GM23338 (cell line): ENCODE measurements around the gene ANKH. TPM values are rescaled to one million over a fixed set of nuclear protein-coding genes. Genes with fewer than 3 reads are reported as not detected.

Experiments used
- ATAC-seq: fragments of 200-7000 bp; cut with Tn5 transposase; 3 replicates; pipeline ENCODE4 v1.9.1; 2020
- DNase-seq: peaks from one replicate; pipeline ENCODE4 v3.0.0-alpha.2; 2015; ENCODE audit warnings: low spot score
- H2AFZ ChIP-seq: fragments of 200-600 bp; sonication (generic); 2 replicates; pipeline ENCODE4 v1.8.0; 2016; ENCODE audit warnings: antibody characterized with exemption, mild to moderate bottlenecking, moderate library complexity
- H3F3A ChIP-seq: fragments of 200-600 bp; sonication (generic); replicated peaks from 2 replicates; pipeline ENCODE4 v1.8.0; 2017; ENCODE audit warnings: antibody characterized with exemption, mixed run types, low read depth
- H3K27ac ChIP-seq: fragments of 200-600 bp; sonication (generic); 2 replicates; pipeline ENCODE4 v1.6.1; 2016; ENCODE audit warnings: low read depth
- H3K27me3 ChIP-seq: fragments of 200-600 bp; sonication (generic); 2 replicates; pipeline ENCODE4 v1.8.0; 2016; ENCODE audit warnings: mild to moderate bottlenecking, mixed run types, moderate library complexity; ENCODE audit not compliant: insufficient read depth
- H3K36me3 ChIP-seq: fragments of 200-600 bp; sonication (generic); 2 replicates; pipeline ENCODE4 v1.8.0; 2016; ENCODE audit warnings: mild to moderate bottlenecking; ENCODE audit not compliant: insufficient read depth
- H3K4me1 ChIP-seq: fragments of 200-600 bp; sonication (generic); 2 replicates; pipeline ENCODE4 v1.8.0; 2016; ENCODE audit warnings: mild to moderate bottlenecking, moderate library complexity; ENCODE audit not compliant: insufficient read depth
- H3K4me2 ChIP-seq: fragments of 200-600 bp; sonication (generic); 2 replicates; pipeline ENCODE4 v1.7.1; 2017; ENCODE audit warnings: mixed run types
- H3K4me3 ChIP-seq: fragments of 200-600 bp; sonication (generic); 2 replicates; pipeline ENCODE4 v1.6.1; 2016; ENCODE audit warnings: mixed run types
- H3K79me2 ChIP-seq: fragments of 200-600 bp; sonication (generic); replicated peaks from 2 replicates; pipeline ENCODE4 v1.8.0; 2017; ENCODE audit warnings: mild to moderate bottlenecking; ENCODE audit not compliant: insufficient read depth
- H3K9me2 ChIP-seq: fragments of 200-600 bp; sonication (generic); 2 replicates; pipeline ENCODE4 v1.8.0; 2017; ENCODE audit not compliant: insufficient read depth
- H4K20me1 ChIP-seq: fragments of 200-600 bp; sonication (generic); replicated peaks from 2 replicates; pipeline ENCODE4 v1.8.0; 2017; ENCODE audit warnings: mild to moderate bottlenecking; ENCODE audit not compliant: insufficient read depth
- H3K27ac Mint-ChIP-seq: 2 replicates; pipeline ENCODE4 v1.8.0; 2020; ENCODE audit warnings: inconsistent platforms, mild to moderate bottlenecking, moderate library complexity, mixed read lengths
- H3K27me3 Mint-ChIP-seq: 3 replicates; pipeline ENCODE4 v1.8.0; 2022; ENCODE audit warnings: low read depth, mild to moderate bottlenecking, moderate library complexity, mixed read lengths, inconsistent platforms; ENCODE audit not compliant: insufficient read depth, poor library complexity
- H3K36me3 Mint-ChIP-seq: 3 replicates; pipeline ENCODE4 v1.8.0; 2021; ENCODE audit warnings: low read depth, mild to moderate bottlenecking, inconsistent platforms, moderate library complexity, mixed read lengths
- H3K4me1 Mint-ChIP-seq: 3 replicates; pipeline ENCODE4 v1.8.0; 2020; ENCODE audit warnings: mild to moderate bottlenecking, inconsistent platforms, mixed read lengths
- H3K4me3 Mint-ChIP-seq: 3 replicates; pipeline ENCODE4 v1.8.0; 2021; ENCODE audit warnings: moderate library complexity, mild to moderate bottlenecking, inconsistent platforms, mixed read lengths
- H3K9me3 Mint-ChIP-seq: 3 replicates; pipeline ENCODE4 v1.8.0; 2020; ENCODE audit warnings: moderate library complexity, mild to moderate bottlenecking, inconsistent platforms, mixed read lengths
- CREB1 ChIP-seq: fragments of 250-450 bp; sonication (Bioruptor Pico); IDR thresholded peaks from 2 replicates; pipeline ENCODE4 v1.5.0; 2020; ENCODE audit warnings: low read depth, mild to moderate bottlenecking, moderate library complexity
- EZH2 ChIP-seq: fragments of 200-600 bp; sonication (generic); IDR thresholded peaks from one replicate; pipeline ENCODE4 v1.8.0; 2017; ENCODE audit warnings: antibody characterized with exemption, mild to moderate bottlenecking, low read depth; ENCODE audit not compliant: unreplicated experiment
- EZH2phosphoT487 ChIP-seq: fragments of 200-600 bp; sonication (generic); IDR thresholded peaks from one replicate; pipeline ENCODE4 v1.8.1; 2018; ENCODE audit warnings: antibody characterized with exemption; ENCODE audit not compliant: unreplicated experiment
- JUNB ChIP-seq: IDR thresholded peaks from one replicate; pipeline ENCODE4 v1.6.1; 2016; ENCODE audit warnings: antibody characterized with exemption; ENCODE audit not compliant: unreplicated experiment
- NANOG ChIP-seq: IDR thresholded peaks from 2 replicates; pipeline ENCODE4 v1.6.1; 2016; ENCODE audit warnings: antibody characterized with exemption, borderline replicate concordance
- POLR2AphosphoS5 ChIP-seq: IDR thresholded peaks from 2 replicates; pipeline ENCODE4 v1.6.1; 2016; ENCODE audit warnings: antibody characterized with exemption, low read depth
- STAT1 ChIP-seq: IDR thresholded peaks from one replicate; pipeline ENCODE4 v1.6.1; 2016; ENCODE audit warnings: antibody characterized with exemption; ENCODE audit not compliant: unreplicated experiment
- ZNF114 ChIP-seq: fragments of 250-450 bp; sonication (Bioruptor Pico); IDR thresholded peaks from 2 replicates; pipeline ENCODE4 v1.5.0; 2020; ENCODE audit warnings: mild to moderate bottlenecking, moderate library complexity
- ZNF331 ChIP-seq: fragments of 250-450 bp; sonication (Bioruptor Pico); IDR thresholded peaks from 2 replicates; pipeline ENCODE4 v1.5.0; 2020; ENCODE audit warnings: low read depth, mild to moderate bottlenecking, moderate library complexity
- polyA plus RNA-seq: library from polyadenylated mRNA; unstranded; fragments of >200 nt; fragmentation: Nextera tagmentation; extraction: Ambion mirVana; gene quantifications from 2 replicates; pipeline ENCODE4 v1.2.1, GENCODE V29; 2016
- total RNA-seq: library from RNA; depleted of rRNA; stranded (reverse); fragments of >200 nt; shearing (Covaris generic); gene quantifications from 2 replicates; pipeline ENCODE4 v1.2.3, GENCODE V29; 2014
- TF ChIP-seq, protein P1 (sequence below): IDR thresholded peaks from one replicate; pipeline ENCODE4 v1.6.1; 2018; ENCODE audit warnings: antibody characterized with exemption; ENCODE audit not compliant: unreplicated experiment
- TF ChIP-seq, protein P2 (sequence below), 2 experiments: fragments of 200-600 bp in 1 of 2; sonication (generic) in 1 of 2; conservative IDR thresholded peaks; 2 replicates each; pipeline versions ENCODE4 v1.5.1 to v1.6.1; 2016 to 2017; ENCODE audit warnings: antibody characterized with exemption in 2 of 2, low read depth in 2 of 2, mild to moderate bottlenecking in 2 of 2, moderate library complexity in 1 of 2
- TF ChIP-seq, protein P3 (sequence below): IDR thresholded peaks from 2 replicates; pipeline ENCODE4 v1.6.1; 2016; ENCODE audit warnings: antibody characterized with exemption
- TF ChIP-seq, protein P4 (sequence below): fragments of 250-450 bp; sonication (Bioruptor Pico); IDR thresholded peaks from 2 replicates; pipeline ENCODE4 v1.5.0; 2020; ENCODE audit warnings: mild to moderate bottlenecking, moderate library complexity

ANKH gene
- total and polyA plus RNA-seq, 2 experiments from 2014 or later = 5.0 to 6.1 TPM

DNA sequence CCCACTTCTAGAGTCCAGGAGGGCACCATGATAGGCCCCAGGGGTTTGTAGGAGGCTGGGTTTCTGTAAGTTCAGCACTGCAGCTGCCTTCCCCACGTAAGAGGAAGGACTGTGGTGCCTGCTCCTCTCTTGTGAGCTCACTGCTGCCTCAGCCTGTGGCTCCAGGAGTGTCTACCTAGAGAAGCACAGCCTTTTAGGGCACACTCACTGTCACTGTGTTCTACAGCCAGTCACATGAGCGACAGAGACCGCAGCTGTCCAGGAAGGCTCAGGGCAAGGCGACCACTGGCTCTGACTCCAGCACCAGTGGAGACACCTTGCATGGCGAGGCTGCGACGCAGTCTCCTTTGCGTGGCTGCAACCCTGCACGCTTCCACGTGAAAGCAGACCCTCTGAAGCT, 134.3 kb downstream of the ANKH start:
- Histone ChIP-seq H3K27ac (no peak overlapping the region), H3K9me2 (no peaks in the 10 kb centered on the region), H3K27me3 (no peaks in the 10 kb centered on the region), H3K36me3 (no peaks in the 10 kb centered on the region), H4K20me1 (no peaks in the 10 kb centered on the region), H3K4me3 (no peak overlapping the region), H3F3A (no peaks in the 10 kb centered on the region), H3K4me1 (peaks cover 27% of the 10 kb centered on the region), H2AFZ (no peak overlapping the region), H3K4me2 (no peak overlapping the region), H3K79me2 (no peaks in the 10 kb centered on the region)
- Mint-ChIP-seq H3K27ac (no peak overlapping the region), H3K27me3 (peaks cover 8% of the 10 kb centered on the region), H3K4me3 (no peak overlapping the region), H3K4me1 (peaks cover 23% of the 10 kb centered on the region), H3K36me3 (0 out of 3 replicates have a peak, but pooled peaks cover 2% of the 10 kb centered on the region), H3K9me3 (no peaks in the 10 kb centered on the region)
- ATAC-seq = no peak
- TF ChIP-seq JUNB (no peak), CREB1 (CRISPR knock-in tag) (no peak), ZNF114 (CRISPR knock-in tag) (no peak), EZH2 (no peak), NANOG (no peak), POLR2AphosphoS5 (no peak), ZNF331 (no peak), EZH2phosphoT487 (no peak), STAT1 (no peak)
- TF ChIP-seq, protein P1, sequence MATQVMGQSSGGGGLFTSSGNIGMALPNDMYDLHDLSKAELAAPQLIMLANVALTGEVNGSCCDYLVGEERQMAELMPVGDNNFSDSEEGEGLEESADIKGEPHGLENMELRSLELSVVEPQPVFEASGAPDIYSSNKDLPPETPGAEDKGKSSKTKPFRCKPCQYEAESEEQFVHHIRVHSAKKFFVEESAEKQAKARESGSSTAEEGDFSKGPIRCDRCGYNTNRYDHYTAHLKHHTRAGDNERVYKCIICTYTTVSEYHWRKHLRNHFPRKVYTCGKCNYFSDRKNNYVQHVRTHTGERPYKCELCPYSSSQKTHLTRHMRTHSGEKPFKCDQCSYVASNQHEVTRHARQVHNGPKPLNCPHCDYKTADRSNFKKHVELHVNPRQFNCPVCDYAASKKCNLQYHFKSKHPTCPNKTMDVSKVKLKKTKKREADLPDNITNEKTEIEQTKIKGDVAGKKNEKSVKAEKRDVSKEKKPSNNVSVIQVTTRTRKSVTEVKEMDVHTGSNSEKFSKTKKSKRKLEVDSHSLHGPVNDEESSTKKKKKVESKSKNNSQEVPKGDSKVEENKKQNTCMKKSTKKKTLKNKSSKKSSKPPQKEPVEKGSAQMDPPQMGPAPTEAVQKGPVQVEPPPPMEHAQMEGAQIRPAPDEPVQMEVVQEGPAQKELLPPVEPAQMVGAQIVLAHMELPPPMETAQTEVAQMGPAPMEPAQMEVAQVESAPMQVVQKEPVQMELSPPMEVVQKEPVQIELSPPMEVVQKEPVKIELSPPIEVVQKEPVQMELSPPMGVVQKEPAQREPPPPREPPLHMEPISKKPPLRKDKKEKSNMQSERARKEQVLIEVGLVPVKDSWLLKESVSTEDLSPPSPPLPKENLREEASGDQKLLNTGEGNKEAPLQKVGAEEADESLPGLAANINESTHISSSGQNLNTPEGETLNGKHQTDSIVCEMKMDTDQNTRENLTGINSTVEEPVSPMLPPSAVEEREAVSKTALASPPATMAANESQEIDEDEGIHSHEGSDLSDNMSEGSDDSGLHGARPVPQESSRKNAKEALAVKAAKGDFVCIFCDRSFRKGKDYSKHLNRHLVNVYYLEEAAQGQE = no peak
- TF ChIP-seq, protein P2, sequence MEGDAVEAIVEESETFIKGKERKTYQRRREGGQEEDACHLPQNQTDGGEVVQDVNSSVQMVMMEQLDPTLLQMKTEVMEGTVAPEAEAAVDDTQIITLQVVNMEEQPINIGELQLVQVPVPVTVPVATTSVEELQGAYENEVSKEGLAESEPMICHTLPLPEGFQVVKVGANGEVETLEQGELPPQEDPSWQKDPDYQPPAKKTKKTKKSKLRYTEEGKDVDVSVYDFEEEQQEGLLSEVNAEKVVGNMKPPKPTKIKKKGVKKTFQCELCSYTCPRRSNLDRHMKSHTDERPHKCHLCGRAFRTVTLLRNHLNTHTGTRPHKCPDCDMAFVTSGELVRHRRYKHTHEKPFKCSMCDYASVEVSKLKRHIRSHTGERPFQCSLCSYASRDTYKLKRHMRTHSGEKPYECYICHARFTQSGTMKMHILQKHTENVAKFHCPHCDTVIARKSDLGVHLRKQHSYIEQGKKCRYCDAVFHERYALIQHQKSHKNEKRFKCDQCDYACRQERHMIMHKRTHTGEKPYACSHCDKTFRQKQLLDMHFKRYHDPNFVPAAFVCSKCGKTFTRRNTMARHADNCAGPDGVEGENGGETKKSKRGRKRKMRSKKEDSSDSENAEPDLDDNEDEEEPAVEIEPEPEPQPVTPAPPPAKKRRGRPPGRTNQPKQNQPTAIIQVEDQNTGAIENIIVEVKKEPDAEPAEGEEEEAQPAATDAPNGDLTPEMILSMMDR (conservative IDR thresholded peaks at IDR 0.05; ENCODE audit: low read depth in 2 of 2) = no peak
- TF ChIP-seq, protein P3, sequence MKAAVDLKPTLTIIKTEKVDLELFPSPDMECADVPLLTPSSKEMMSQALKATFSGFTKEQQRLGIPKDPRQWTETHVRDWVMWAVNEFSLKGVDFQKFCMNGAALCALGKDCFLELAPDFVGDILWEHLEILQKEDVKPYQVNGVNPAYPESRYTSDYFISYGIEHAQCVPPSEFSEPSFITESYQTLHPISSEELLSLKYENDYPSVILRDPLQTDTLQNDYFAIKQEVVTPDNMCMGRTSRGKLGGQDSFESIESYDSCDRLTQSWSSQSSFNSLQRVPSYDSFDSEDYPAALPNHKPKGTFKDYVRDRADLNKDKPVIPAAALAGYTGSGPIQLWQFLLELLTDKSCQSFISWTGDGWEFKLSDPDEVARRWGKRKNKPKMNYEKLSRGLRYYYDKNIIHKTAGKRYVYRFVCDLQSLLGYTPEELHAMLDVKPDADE = no peak
- TF ChIP-seq, protein P4, sequence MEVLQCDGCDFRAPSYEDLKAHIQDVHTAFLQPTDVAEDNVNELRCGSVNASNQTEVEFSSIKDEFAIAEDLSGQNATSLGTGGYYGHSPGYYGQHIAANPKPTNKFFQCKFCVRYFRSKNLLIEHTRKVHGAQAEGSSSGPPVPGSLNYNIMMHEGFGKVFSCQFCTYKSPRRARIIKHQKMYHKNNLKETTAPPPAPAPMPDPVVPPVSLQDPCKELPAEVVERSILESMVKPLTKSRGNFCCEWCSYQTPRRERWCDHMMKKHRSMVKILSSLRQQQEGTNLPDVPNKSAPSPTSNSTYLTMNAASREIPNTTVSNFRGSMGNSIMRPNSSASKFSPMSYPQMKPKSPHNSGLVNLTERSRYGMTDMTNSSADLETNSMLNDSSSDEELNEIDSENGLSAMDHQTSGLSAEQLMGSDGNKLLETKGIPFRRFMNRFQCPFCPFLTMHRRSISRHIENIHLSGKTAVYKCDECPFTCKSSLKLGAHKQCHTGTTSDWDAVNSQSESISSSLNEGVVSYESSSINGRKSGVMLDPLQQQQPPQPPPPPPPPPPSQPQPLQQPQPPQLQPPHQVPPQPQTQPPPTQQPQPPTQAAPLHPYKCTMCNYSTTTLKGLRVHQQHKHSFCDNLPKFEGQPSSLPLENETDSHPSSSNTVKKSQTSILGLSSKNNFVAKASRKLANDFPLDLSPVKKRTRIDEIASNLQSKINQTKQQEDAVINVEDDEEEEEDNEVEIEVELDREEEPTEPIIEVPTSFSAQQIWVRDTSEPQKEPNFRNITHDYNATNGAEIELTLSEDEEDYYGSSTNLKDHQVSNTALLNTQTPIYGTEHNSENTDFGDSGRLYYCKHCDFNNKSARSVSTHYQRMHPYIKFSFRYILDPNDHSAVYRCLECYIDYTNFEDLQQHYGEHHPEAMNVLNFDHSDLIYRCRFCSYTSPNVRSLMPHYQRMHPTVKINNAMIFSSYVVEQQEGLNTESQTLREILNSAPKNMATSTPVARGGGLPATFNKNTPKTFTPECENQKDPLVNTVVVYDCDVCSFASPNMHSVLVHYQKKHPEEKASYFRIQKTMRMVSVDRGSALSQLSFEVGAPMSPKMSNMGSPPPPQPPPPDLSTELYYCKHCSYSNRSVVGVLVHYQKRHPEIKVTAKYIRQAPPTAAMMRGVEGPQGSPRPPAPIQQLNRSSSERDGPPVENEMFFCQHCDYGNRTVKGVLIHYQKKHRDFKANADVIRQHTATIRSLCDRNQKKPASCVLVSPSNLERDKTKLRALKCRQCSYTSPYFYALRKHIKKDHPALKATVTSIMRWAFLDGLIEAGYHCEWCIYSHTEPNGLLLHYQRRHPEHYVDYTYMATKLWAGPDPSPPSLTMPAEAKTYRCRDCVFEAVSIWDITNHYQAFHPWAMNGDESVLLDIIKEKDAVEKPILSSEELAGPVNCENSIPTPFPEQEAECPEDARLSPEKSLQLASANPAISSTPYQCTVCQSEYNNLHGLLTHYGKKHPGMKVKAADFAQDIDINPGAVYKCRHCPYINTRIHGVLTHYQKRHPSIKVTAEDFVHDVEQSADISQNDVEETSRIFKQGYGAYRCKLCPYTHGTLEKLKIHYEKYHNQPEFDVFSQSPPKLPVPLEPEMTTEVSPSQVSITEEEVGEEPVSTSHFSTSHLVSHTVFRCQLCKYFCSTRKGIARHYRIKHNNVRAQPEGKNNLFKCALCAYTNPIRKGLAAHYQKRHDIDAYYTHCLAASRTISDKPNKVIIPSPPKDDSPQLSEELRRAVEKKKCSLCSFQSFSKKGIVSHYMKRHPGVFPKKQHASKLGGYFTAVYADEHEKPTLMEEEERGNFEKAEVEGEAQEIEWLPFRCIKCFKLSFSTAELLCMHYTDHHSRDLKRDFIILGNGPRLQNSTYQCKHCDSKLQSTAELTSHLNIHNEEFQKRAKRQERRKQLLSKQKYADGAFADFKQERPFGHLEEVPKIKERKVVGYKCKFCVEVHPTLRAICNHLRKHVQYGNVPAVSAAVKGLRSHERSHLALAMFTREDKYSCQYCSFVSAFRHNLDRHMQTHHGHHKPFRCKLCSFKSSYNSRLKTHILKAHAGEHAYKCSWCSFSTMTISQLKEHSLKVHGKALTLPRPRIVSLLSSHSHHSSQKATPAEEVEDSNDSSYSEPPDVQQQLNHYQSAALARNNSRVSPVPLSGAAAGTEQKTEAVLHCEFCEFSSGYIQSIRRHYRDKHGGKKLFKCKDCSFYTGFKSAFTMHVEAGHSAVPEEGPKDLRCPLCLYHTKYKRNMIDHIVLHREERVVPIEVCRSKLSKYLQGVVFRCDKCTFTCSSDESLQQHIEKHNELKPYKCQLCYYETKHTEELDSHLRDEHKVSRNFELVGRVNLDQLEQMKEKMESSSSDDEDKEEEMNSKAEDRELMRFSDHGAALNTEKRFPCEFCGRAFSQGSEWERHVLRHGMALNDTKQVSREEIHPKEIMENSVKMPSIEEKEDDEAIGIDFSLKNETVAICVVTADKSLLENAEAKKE = no peak
- DNase-seq = no peak
